HepG2 (cell line): Measurements from ENCODE around the gene PFN1. TPM values are rescaled to one million over a fixed set of nuclear protein-coding genes. Genes with fewer than 3 reads are reported as not detected.
A peak's percentile ranks its signal among the peaks of the same experiment; 100 is the strongest.

Source experiments
- ATAC-seq: fragments of 200-7000 bp; cut with Tn5 transposase; 3 replicates; pipeline ENCODE4 v1.9.1; 2020; ENCODE audit warnings: mild to moderate bottlenecking, moderate library complexity
- BruUV-seq: library from RNA; stranded (reverse); fragments of 400-500 nt; replicated peaks from 2 replicates; lab custom pipeline; 2021; lab: Mats Ljungman, UMichigan
- CTCF ChIA-PET: fragments of 300-600 bp; formaldehyde crosslinking; extraction: SDS; loops from one replicate; lab custom pipeline; 2021; ENCODE audit warnings: low total read pairs, inconsistent platforms, low intra/inter-chr PET ratio; lab: Yijun Ruan, JAX
- POLR2A ChIA-PET: fragments of 350-600 bp; sonication (Branson Sonifier 250); formaldehyde crosslinking; loops from one replicate; lab custom pipeline; 2020; ENCODE audit warnings: antibody characterized with exemption, inconsistent platforms; lab: Yijun Ruan, JAX
- DNase-seq: peaks from one replicate; pipeline ENCODE4 v3.0.0-alpha.2; 2015; ENCODE audit warnings: low spot score
- FAIRE-seq: peaks from 3 replicates; lab custom pipeline; 2011; peaks lifted over from hg19 to GRCh38; lab: Jason Lieb, UNC
- H2AFZ ChIP-seq: one replicate; pipeline ENCODE4 v1.6.1; 2011; ENCODE audit warnings: low read length, inconsistent platforms
- H3K27ac ChIP-seq: fragments of 300-600 bp; 3 replicates; pipeline ENCODE4 v1.8.0; 2011; ENCODE audit warnings: mixed run types, mild to moderate bottlenecking, mixed read lengths, low read length, inconsistent platforms; ENCODE audit not compliant: insufficient read depth; ENCODE audit errors: extremely low read length
- H3K27me3 ChIP-seq, 2 experiments: fragments of 200-600 bp in 1 of 2; 2 replicates in 1 of 2; 3 replicates in 1 of 2; pipeline versions ENCODE4 v1.6.0 to v1.8.0; 2011; ENCODE audit warnings: low read length in 2 of 2, mild to moderate bottlenecking in 2 of 2, moderate library complexity in 2 of 2, inconsistent platforms in 1 of 2; ENCODE audit not compliant: insufficient read depth in 2 of 2, control insufficient read depth in 1 of 2
- H3K36me3 ChIP-seq, 2 experiments: fragments of 200-600 bp in 1 of 2; replicated peaks in 1 of 2; 2 replicates in 1 of 2; 3 replicates in 1 of 2; pipeline versions ENCODE4 v1.5.1 to v1.8.0; 2011; ENCODE audit warnings: low read length in 2 of 2, inconsistent platforms in 1 of 2; ENCODE audit not compliant: insufficient read depth in 2 of 2, control insufficient read depth in 1 of 2
- H3K4me1 ChIP-seq: 2 replicates; pipeline ENCODE4 v1.5.1; 2012; ENCODE audit warnings: low read length, inconsistent platforms; ENCODE audit not compliant: insufficient read depth
- H3K4me2 ChIP-seq: 2 replicates; pipeline ENCODE4 v1.6.0; 2011; ENCODE audit warnings: low read depth, low read length, inconsistent platforms
- H3K4me3 ChIP-seq, 3 experiments: fragments of 200-600 bp in 1 of 3; sonication (generic), shearing (Covaris generic) in 1 of 3; replicated peaks in 1 of 3; 2 replicates each; pipeline ENCODE4 v1.5.1; 2011 to 2016; ENCODE audit warnings: low read length in 3 of 3, inconsistent platforms in 2 of 3, low read depth in 2 of 3, mild to moderate bottlenecking in 2 of 3, control low read depth in 1 of 3, mixed read lengths in 1 of 3; ENCODE audit not compliant: insufficient read depth in 1 of 3
- H3K79me2 ChIP-seq: one replicate; pipeline ENCODE4 v1.6.1; 2011; ENCODE audit warnings: low read length, inconsistent platforms; ENCODE audit not compliant: insufficient read depth
- H3K9ac ChIP-seq: 2 replicates; pipeline ENCODE4 v1.6.0; 2011; ENCODE audit warnings: mild to moderate bottlenecking, low read depth, low read length, inconsistent platforms; ENCODE audit not compliant: insufficient read depth
- H3K9me3 ChIP-seq: 2 replicates; pipeline ENCODE4 v1.5.1; 2012; ENCODE audit warnings: mild to moderate bottlenecking, low read length
- H4K20me1 ChIP-seq: 2 replicates; pipeline ENCODE4 v1.6.0; 2011; ENCODE audit warnings: inconsistent platforms, mild to moderate bottlenecking, low read length, moderate library complexity; ENCODE audit not compliant: insufficient read depth
- HIVEP1 ChIP-seq: sonication (generic); formaldehyde crosslinking; IDR thresholded peaks from 2 replicates; pipeline ENCODE4 v1.4.0; 2020; ENCODE audit warnings: mild to moderate bottlenecking, missing genetic modification reagents
- PLSCR1 ChIP-seq: sonication (generic); formaldehyde crosslinking; IDR thresholded peaks from 2 replicates; pipeline ENCODE4 v1.5.0; 2020; ENCODE audit warnings: missing genetic modification reagents, mild to moderate bottlenecking, borderline replicate concordance
- REXO4 ChIP-seq: sonication (generic); formaldehyde crosslinking; IDR thresholded peaks from 2 replicates; pipeline ENCODE4 v1.8.0; 2022; ENCODE audit warnings: missing genetic modification reagents, mild to moderate bottlenecking, borderline replicate concordance
- SCMH1 ChIP-seq: sonication (generic); formaldehyde crosslinking; IDR thresholded peaks from 2 replicates; pipeline ENCODE4 v1.9.0; 2021; ENCODE audit warnings: missing genetic modification reagents, mild to moderate bottlenecking, borderline replicate concordance
- SIX4 ChIP-seq: sonication (generic); formaldehyde crosslinking; IDR thresholded peaks from 2 replicates; pipeline ENCODE4 v1.4.0; 2020; ENCODE audit warnings: missing genetic modification reagents
- ZBTB33 ChIP-seq: sonication (generic); formaldehyde crosslinking; IDR thresholded peaks from 2 replicates; pipeline ENCODE4 v1.4.0; 2020; ENCODE audit warnings: missing genetic modification reagents
- ZNF878 ChIP-seq: sonication (generic); formaldehyde crosslinking; IDR thresholded peaks from 2 replicates; pipeline ENCODE4 v1.8.1; 2023; ENCODE audit warnings: mild to moderate bottlenecking, missing genetic modification reagents, moderate library complexity
- WGBS: methylation state at CpG from one replicate; pipeline ENCODE4 v1.1.6; 2017; ENCODE audit warnings: low lambda C conversion rate; 5-methylcytosine and 5-hydroxymethylcytosine counted together
- in situ Hi-C: cut with HindIII; loops from 2 replicates; pipeline ENCODE4 v1.10.0; 2017; ENCODE audit warnings: low pct_unique_long_range_greater_than_20kb; ENCODE audit not compliant: extremely low pct_ligation_motif_present
- intact Hi-C: fragments of 100-400 bp; cut with micrococcal nuclease; formaldehyde crosslinking; loops from one replicate; pipeline ENCODE4 v1.10.0; 2022; ENCODE audit not compliant: unreplicated experiment
- polyA plus RNA-seq, 8 experiments: library from polyadenylated mRNA; depleted of rRNA in 3 of 8; stranded (reverse) in 7 of 8; unstranded in 1 of 8; fragments of >200 nt; fragmentation: Illumina TruSeq in 4 of 8; extraction: Trizol in 4 of 8; gene quantifications; 2 replicates each; pipeline versions ENCODE4 v1.2.1 to v1.2.3, GENCODE V29; 2011 to 2016; ENCODE audit warnings: low read depth in 4 of 8, missing spikeins in 1 of 8, mixed read lengths in 1 of 8; ENCODE audit not compliant: insufficient read depth in 1 of 8
- total RNA-seq, 5 experiments: library from RNA; depleted of rRNA; stranded (reverse); fragments of >200 nt; fragmentation: Illumina TruSeq; extraction: Trizol; gene quantifications; 2 replicates each; pipeline ENCODE4 v1.2.3, GENCODE V29; 2016; ENCODE audit warnings: low read depth in 1 of 5
- TF ChIP-seq, protein P1 (sequence below): sonication (generic); formaldehyde crosslinking; IDR thresholded peaks from 2 replicates; pipeline ENCODE4 v1.4.0; 2020; ENCODE audit warnings: missing genetic modification reagents, low read depth, mild to moderate bottlenecking, borderline replicate concordance

PFN1 gene
- total and polyA plus RNA-seq, 2 of the 13 experiments (the other 11 are each of a cell fraction or from before 2014, with no cell fraction given): 494 to 613 TPM

- ATAC-seq (no peak), DNase-seq (no peak), FAIRE-seq (no peak)
- H3K27ac ChIP-seq: peak overlapping the region; percentile 99
- no peaks in the 10 kb centered on the region; a peak in 1 of 5 replicates for H3K27me3 ChIP-seq
- TF ChIP-seq, protein P1, sequence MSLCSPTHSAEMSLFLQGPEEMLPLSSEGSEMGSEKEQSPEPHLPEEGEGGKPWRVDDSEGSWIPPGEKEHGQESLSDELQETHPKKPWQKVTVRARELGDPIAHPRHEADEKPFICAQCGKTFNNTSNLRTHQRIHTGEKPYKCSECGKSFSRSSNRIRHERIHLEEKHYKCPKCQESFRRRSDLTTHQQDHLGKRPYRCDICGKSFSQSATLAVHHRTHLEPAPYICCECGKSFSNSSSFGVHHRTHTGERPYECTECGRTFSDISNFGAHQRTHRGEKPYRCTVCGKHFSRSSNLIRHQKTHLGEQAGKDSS: no peak
- TF ChIP-seq HIVEP1 (CRISPR knock-in tag) (no peak), REXO4 (CRISPR knock-in tag) (no peak), SIX4 (no peak), PLSCR1 (CRISPR knock-in tag) (no peak), ZNF878 (CRISPR knock-in tag) (0 out of 2 replicates have a peak, but pooled peaks have one; percentile 15), SCMH1 (CRISPR knock-in tag) (no peak), ZBTB33 (CRISPR knock-in tag) (no peak)
- ChIA-PET POLR2A (interaction anchor here (0.7 to 10.0 kb wide), 8 partner anchors 8 to 155 kb away, joined by 3 to 273 read pairs (median 5); partner anchors contain the start of genes PSMB6, RNF167, SLC25A11 and SPAG7), CTCF (no interaction called here)
- H3K79me2 ChIP-seq: peaks cover 28% of the 10 kb centered on the region
- peaks cover 2 to 11% of the 10 kb centered on the region in 2 experiments; a peak in 3 of 5 replicates for H3K36me3 ChIP-seq
- H4K20me1 ChIP-seq: peaks cover 11% of the 10 kb centered on the region
- 10% methylated on average over 3 of the region's 3 CpGs for WGBS
- H2AFZ ChIP-seq: no peak overlapping the region
- no peaks in the 10 kb centered on the region for H3K9me3 ChIP-seq
- H3K4me2 ChIP-seq: peak overlapping the region; percentile 93
- BruUV-seq: no TSS peak
- intact Hi-C loops: loop anchor here (5.0 kb wide), 1 partner anchor 44 kb away; no protein-coding TSS in a partner anchor
- H3K9ac ChIP-seq: peak overlapping the region; percentile 84
- in situ Hi-C loops: no loop called here
- peaks cover 44% of the 10 kb centered on the region for H3K4me1 ChIP-seq
- peak overlapping the region; percentile 52 to 88 (median 86) for H3K4me3 ChIP-seq
Measured at GRCh38 chr17:4951486-4951885, 3.2 kb upstream of the PFN1 start.
